GM23338 (cell line): ENCODE results near the gene CDH7.

Source experiments
- CREB1 ChIP-seq: fragments of 250-450 bp; sonication (Bioruptor Pico); IDR thresholded peaks from 2 replicates; pipeline ENCODE4 v1.5.0; 2020; ENCODE audit warnings: low read depth, mild to moderate bottlenecking, moderate library complexity
- CTCF ChIP-seq, 2 experiments: fragments of 200-600 bp in 1 of 2; sonication (generic) in 1 of 2; conservative IDR thresholded peaks; 2 replicates each; pipeline versions ENCODE4 v1.5.1 to v1.6.1; 2016 to 2017; ENCODE audit warnings: antibody characterized with exemption in 2 of 2, low read depth in 2 of 2, mild to moderate bottlenecking in 2 of 2, moderate library complexity in 1 of 2
- ETS1 ChIP-seq: IDR thresholded peaks from 2 replicates; pipeline ENCODE4 v1.6.1; 2016; ENCODE audit warnings: antibody characterized with exemption
- EZH2 ChIP-seq: fragments of 200-600 bp; sonication (generic); IDR thresholded peaks from one replicate; pipeline ENCODE4 v1.8.0; 2017; ENCODE audit warnings: antibody characterized with exemption, mild to moderate bottlenecking, low read depth; ENCODE audit not compliant: unreplicated experiment
- EZH2phosphoT487 ChIP-seq: fragments of 200-600 bp; sonication (generic); IDR thresholded peaks from one replicate; pipeline ENCODE4 v1.8.1; 2018; ENCODE audit warnings: antibody characterized with exemption; ENCODE audit not compliant: unreplicated experiment
- JUNB ChIP-seq: IDR thresholded peaks from one replicate; pipeline ENCODE4 v1.6.1; 2016; ENCODE audit warnings: antibody characterized with exemption; ENCODE audit not compliant: unreplicated experiment
- POLR2AphosphoS5 ChIP-seq: IDR thresholded peaks from 2 replicates; pipeline ENCODE4 v1.6.1; 2016; ENCODE audit warnings: antibody characterized with exemption, low read depth
- REST ChIP-seq: IDR thresholded peaks from one replicate; pipeline ENCODE4 v1.6.1; 2018; ENCODE audit warnings: antibody characterized with exemption; ENCODE audit not compliant: unreplicated experiment
- ZNF114 ChIP-seq: fragments of 250-450 bp; sonication (Bioruptor Pico); IDR thresholded peaks from 2 replicates; pipeline ENCODE4 v1.5.0; 2020; ENCODE audit warnings: mild to moderate bottlenecking, moderate library complexity
- ZNF331 ChIP-seq: fragments of 250-450 bp; sonication (Bioruptor Pico); IDR thresholded peaks from 2 replicates; pipeline ENCODE4 v1.5.0; 2020; ENCODE audit warnings: low read depth, mild to moderate bottlenecking, moderate library complexity
- ZNF462 ChIP-seq: fragments of 250-450 bp; sonication (Bioruptor Pico); IDR thresholded peaks from 2 replicates; pipeline ENCODE4 v1.5.0; 2020; ENCODE audit warnings: mild to moderate bottlenecking, moderate library complexity

GRCh38 chr18:65906621-65907034 is 155.8 kb downstream of the CDH7 start:
- TF ChIP-seq CTCF (conservative IDR thresholded peaks at IDR 0.05; ENCODE audit: low read depth in 2 of 2): no peak
- TF ChIP-seq EZH2: no peak
- TF ChIP-seq CREB1 (CRISPR knock-in tag): no peak
- no peak for TF ChIP-seq ZNF114
- TF ChIP-seq REST: no peak
- no peak for TF ChIP-seq JUNB
- no peak for TF ChIP-seq ZNF331
- TF ChIP-seq POLR2AphosphoS5: peak; percentile 53; the same call in 1 of the 2 replicates
- TF ChIP-seq EZH2phosphoT487: no peak
- no peak for TF ChIP-seq ZNF462 (CRISPR knock-in tag)
- no peak for TF ChIP-seq ETS1
